Heart left ventricle (tissue), 16 donors: ENCODE data around the gene RYK. TPM values are rescaled to one million over a fixed set of nuclear protein-coding genes. Genes with fewer than 3 reads are reported as not detected.

Experiments
- ATAC-seq, 4 donors: fragments of 200-7000 bp; cut with Tn5 transposase; one replicate each; pipeline ENCODE4 v1.9.1; 2020 to 2022; ENCODE audit warnings: moderate library complexity in 4 of 4, mild to moderate bottlenecking in 3 of 4, moderate number of reproducible peaks in 1 of 4
- DNase-seq, 5 donors: peaks; one replicate each; pipeline ENCODE4 v3.0.0-alpha.2; 2020
- H3K27ac ChIP-seq, 12 donors: fragments of 200-600 bp; sonication (generic) in 4 of 12; one replicate each; pipeline versions ENCODE4 v1.5.0 to v1.8.0; 2016 to 2022; ENCODE audit warnings: mild to moderate bottlenecking in 2 of 12
- H3K27me3 ChIP-seq, 9 donors: fragments of 200-600 bp; sonication (generic) in 2 of 9; one replicate each; pipeline versions ENCODE4 v1.5.1 to v1.8.0; 2016 to 2022; ENCODE audit warnings: mild to moderate bottlenecking in 3 of 9
- H3K36me3 ChIP-seq, 9 donors: fragments of 200-600 bp; sonication (generic) in 2 of 9; one replicate each; pipeline versions ENCODE4 v1.5.0 to v1.8.0; 2018 to 2022; ENCODE audit warnings: mild to moderate bottlenecking in 2 of 9
- H3K4me1 ChIP-seq, 12 donors: fragments of 200-600 bp; sonication (generic) in 4 of 12; one replicate each; pipeline versions ENCODE4 v1.5.0 to v1.8.0; 2016 to 2022; ENCODE audit warnings: mild to moderate bottlenecking in 3 of 12
- H3K4me3 ChIP-seq, 12 donors: fragments of 200-600 bp; sonication (generic) in 4 of 12; one replicate each; pipeline versions ENCODE4 v1.5.0 to v1.8.0; 2017 to 2022; ENCODE audit warnings: mild to moderate bottlenecking in 9 of 12, moderate library complexity in 4 of 12
- H3K9me3 ChIP-seq, 12 donors: fragments of 200-600 bp; sonication (generic) in 4 of 12; one replicate each; pipeline versions ENCODE4 v1.5.0 to v1.8.0; 2016 to 2022; ENCODE audit warnings: mild to moderate bottlenecking in 1 of 12
- CTCF ChIP-seq, 12 donors: fragments of 200-600 bp; sonication (generic) in 4 of 12; IDR thresholded peaks; one replicate each; pipeline versions ENCODE4 v1.5.0 to v1.8.0; 2018 to 2022; ENCODE audit warnings: antibody characterized with exemption in 12 of 12, mild to moderate bottlenecking in 5 of 12
- POLR2A ChIP-seq, 2 donors: fragments of 450-650 bp; IDR thresholded peaks; one replicate each; pipeline ENCODE4 v1.6.1; 2017; ENCODE audit warnings: antibody characterized with exemption in 2 of 2, mild to moderate bottlenecking in 2 of 2, moderate library complexity in 2 of 2
- WGBS, 4 donors: extraction: QIAGEN DNeasy Blood & Tissue Kit in 2 of 4; methylation state at CpG; one replicate each; pipeline versions ENCODE4 v1.1.5 to v1.1.7; 2013 to 2018; 5-methylcytosine and 5-hydroxymethylcytosine counted together
- intact Hi-C, 10 donors: fragments of 100-400 bp; cut with DNase I; formaldehyde crosslinking; loops; one replicate each; pipeline versions ENCODE4 v1.11.1 to v1.14.2; 2022
- polyA plus RNA-seq, 2 donors: library from polyadenylated mRNA; stranded (reverse); fragments of 200-250 nt; gene quantifications; one replicate each; pipeline ENCODE4 v1.2.3, GENCODE V29; 2013
- total RNA-seq, 9 donors: library from RNA; depleted of rRNA in 2 of 9; stranded (reverse); fragments of >200 nt in 2 of 9; fragmentation: NEBNext Ultra II Directional in 3 of 9; extraction: Animal tissue kit (Norgen Biotek cat#: 25700) in 3 of 9; gene quantifications; one replicate each; pipeline versions ENCODE4 v1.1.0 to v1.2.4, GENCODE V29; 2016 to 2023
- donor health status: ischemic (EF 13 %, LVEDD 7.1; RV severe dilation, severe dysfunction).
- donor health status: healthy with polysubstance abuse.
- donor health status: DM: no; HTN: yes; CAD: no.
- donor health status: DM: no; HTN: no; CAD: no.
- donor health status: ischemic (EF 25% LVEDD 6.9; RV normal size, moderate dysfunction).
- donor health status: ischemic (EF 25% LVEDD 5.7; RV mildly dilated, moderate dysfunction).
- donor health status: healthy.
- donor health status: DM: yes; HTN: yes; CAD: no.
- donor health status: ischemic (EF 35%, LVEDD 5.7; RV mildly dilated, moderate dysfunction).
- donor health status: nonischemic (EF 11% LVEDD 7.7; RV severe dilation, severe dysfunction).
- donor health status: DM: yes; HTN: yes; CAD: no.
- donor health status: PGD.
- donor health status: ischemic (EF 29% LVEDD 5.4; RV normal size, mild dysfunction).
- donor health status: nonischemic (EF 23%, LVEDD 6.1; RV moderate dilation, normal function).

RYK gene
- total and polyA plus RNA-seq, 11 donors: 17.3 to 43.7 (median 37.7) TPM

DNA sequence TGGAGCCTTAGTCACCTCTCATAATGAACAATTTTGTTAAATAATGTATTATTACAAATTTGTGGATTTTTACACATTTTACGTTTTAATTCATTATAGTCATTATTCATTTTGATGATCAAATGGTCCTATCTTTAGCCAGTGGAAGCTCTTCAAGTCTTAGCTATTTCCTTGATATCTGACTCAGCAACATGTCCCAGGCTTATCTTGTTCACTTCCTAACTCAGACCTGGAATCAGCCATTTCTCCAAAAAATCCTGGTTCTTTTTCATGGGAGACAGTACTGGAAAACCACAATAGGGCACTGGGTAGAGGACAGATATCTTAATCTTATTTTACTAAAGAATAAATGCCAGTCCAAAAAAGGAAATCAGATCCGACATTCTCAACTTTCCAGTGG is 56.4 kb downstream of the RYK start:
- peaks cover 0 to 84% (median 55%) of the 10 kb centered on the region in 9 donors for H3K36me3 ChIP-seq
- no peak overlapping the region for H3K4me3 ChIP-seq
- H3K9me3 ChIP-seq: no peaks in the 10 kb centered on the region
- no peak for TF ChIP-seq POLR2A (IDR thresholded peaks at IDR 0.05)
- no peak for TF ChIP-seq CTCF (IDR thresholded peaks at IDR 0.05)
- intact Hi-C loops: loop anchor here in 1 of 10 donors (10.0 kb wide), 1 partner anchor 259 kb away; no protein-coding TSS in a partner anchor
- H3K27me3 ChIP-seq: no peaks in the 10 kb centered on the region
- ATAC-seq (no peak), DNase-seq (no peak)
- WGBS, 4 donors: 75 to 89% (median 87%) methylated on average over 2 of the region's 2 CpGs
- H3K27ac ChIP-seq: no peak overlapping the region
- peaks cover 0 to 8% (median 0%) of the 10 kb centered on the region in 12 donors for H3K4me1 ChIP-seq

DNA sequence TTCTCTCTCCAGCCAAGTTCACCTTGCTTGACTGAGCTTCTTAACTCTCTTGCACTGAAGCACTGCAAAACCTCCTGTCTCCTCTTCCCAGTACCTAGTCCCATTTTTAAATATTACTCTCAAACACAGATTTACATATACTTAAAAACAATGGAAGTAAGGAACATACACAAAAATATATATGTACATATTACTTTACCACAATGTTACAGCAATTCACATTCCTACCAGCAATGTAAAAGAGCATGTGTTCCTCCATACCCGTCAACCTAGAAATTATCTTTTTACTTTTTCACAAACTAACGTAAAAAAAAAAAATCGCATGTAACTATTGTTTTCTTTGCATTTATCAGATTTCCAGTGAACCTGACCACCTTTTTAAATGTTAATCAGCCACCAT is 60.4 kb downstream of the RYK start:
- H3K36me3 ChIP-seq: peaks cover 0 to 97% (median 64%) of the 10 kb centered on the region in 9 donors
- H3K4me1 ChIP-seq: no peaks in the 10 kb centered on the region

GRCh38 chr3:134189849-134190248 is 60.8 kb downstream of the RYK start:
- Histone ChIP-seq H3K36me3 (peaks cover 0 to 94% (median 62%) of the 10 kb centered on the region in 9 donors), H3K9me3 (no peaks in the 10 kb centered on the region), H3K27ac (no peak overlapping the region), H3K4me3 (no peak overlapping the region), H3K4me1 (no peaks in the 10 kb centered on the region), H3K27me3 (no peaks in the 10 kb centered on the region)
- intact Hi-C loops: loop anchor here in 1 of 10 donors (10.0 kb wide), 1 partner anchor 255 kb away; no protein-coding TSS in a partner anchor
- TF ChIP-seq POLR2A (IDR thresholded peaks at IDR 0.05) (no peak), CTCF (IDR thresholded peaks at IDR 0.05) (no peak)
- DNase-seq (no peak), ATAC-seq (no peak)

More for the DNA sequence above, 60.4 kb downstream of the RYK start:
- H3K27me3 ChIP-seq: no peaks in the 10 kb centered on the region
- no peak for DNase-seq
- intact Hi-C loops: loop anchor here in 1 of 10 donors (10.0 kb wide), 1 partner anchor 255 kb away; no protein-coding TSS in a partner anchor
- no peak for ATAC-seq
- WGBS, 4 donors: 93 to 97% (median 95%) methylated on average over 3 of the region's 3 CpGs
- TF ChIP-seq CTCF (IDR thresholded peaks at IDR 0.05) (no peak), POLR2A (IDR thresholded peaks at IDR 0.05) (no peak)
- H3K27ac ChIP-seq: no peak overlapping the region
- H3K4me3 ChIP-seq: no peak overlapping the region
- H3K9me3 ChIP-seq: no peaks in the 10 kb centered on the region

- Histone ChIP-seq H3K4me3 (no peak overlapping the region), H3K36me3 (peaks cover 0 to 84% (median 51%) of the 10 kb centered on the region in 9 donors), H3K27me3 (no peaks in the 10 kb centered on the region), H3K9me3 (no peaks in the 10 kb centered on the region), H3K4me1 (no peaks in the 10 kb centered on the region), H3K27ac (no peak overlapping the region)
- 73 to 86% (median 83%) methylated on average over 3 of the region's 3 CpGs for WGBS, 4 donors
- no peak for TF ChIP-seq CTCF (IDR thresholded peaks at IDR 0.05)
- no peak for TF ChIP-seq POLR2A (IDR thresholded peaks at IDR 0.05)
- ATAC-seq: peak in 2 of 4 donors; percentile 28 to 42
- DNase-seq: no peak
- intact Hi-C loops: no loop called here
Measured at GRCh38 chr3:134186391-134186790, 64.3 kb downstream of the RYK start.
